ENCODE data around the gene F7. TPM values are rescaled to one million over a fixed set of nuclear protein-coding genes. Genes with fewer than 3 reads are reported as not detected.

F7 gene
- total and polyA plus RNA-seq, 2 of the 4 experiments (the other 2 are of a cell fraction): under 0.01 to 0.07 TPM

DNA sequence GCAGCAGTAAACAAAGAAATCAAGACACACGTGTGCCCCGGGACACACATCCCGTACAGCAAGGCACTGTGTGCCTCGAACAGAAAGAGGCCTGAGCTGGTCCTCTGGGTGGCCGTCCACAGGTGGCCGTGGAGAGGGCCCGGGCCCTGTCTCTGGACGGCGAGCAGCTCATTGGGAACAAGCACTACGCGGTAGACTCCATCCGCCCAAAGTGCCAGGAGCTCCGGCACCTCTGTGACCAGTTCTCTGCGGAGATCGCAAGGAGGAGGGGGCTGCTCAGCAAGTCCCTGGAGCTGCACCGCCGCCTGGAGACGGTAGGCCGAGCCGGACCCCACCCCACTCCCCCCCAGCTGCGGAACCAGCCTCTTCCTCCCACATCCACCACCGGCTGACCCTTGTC lies 30.7 kb upstream of the F7 start:
- Histone ChIP-seq H3K4me3 (ENCODE audit: insufficient read depth, low read depth, low read length) (no peak overlapping the region), H3K56ac (ENCODE audit: extremely low read depth, insufficient read depth, low read length) (no peak overlapping the region), H2BK20ac (ENCODE audit: low read depth, low read length) (no peak overlapping the region), H4K91ac (ENCODE audit: insufficient read depth, low read depth, low read length) (no peak overlapping the region), H3K9ac (ENCODE audit: low read depth, low read length) (no peak overlapping the region), H3K36me3 (ENCODE audit: control insufficient read depth, insufficient read depth, low read length) (no peaks in the 10 kb centered on the region), H2BK5ac (ENCODE audit: low read depth, low read length, poor library complexity, severe bottlenecking) (no peak overlapping the region), H2AFZ (replicated peaks; ENCODE audit: low read length, poor library complexity) (no peak overlapping the region), H3K9me3 (ENCODE audit: control insufficient read depth, insufficient read depth, low read length) (no peaks in the 10 kb centered on the region), H4K8ac (ENCODE audit: low read depth in 2 of 2, low read length in 2 of 2) (no peak overlapping the region), H2AK9ac (replicated peaks; ENCODE audit: low read depth, low read length, poor library complexity) (no peak overlapping the region), H2AK5ac (ENCODE audit: low read depth, low read length) (no peak overlapping the region), H3K27ac (ENCODE audit: insufficient read depth, low read length) (no peak overlapping the region), H3K9me1 (ENCODE audit: insufficient read depth, low read length) (no peaks in the 10 kb centered on the region), H4K5ac (ENCODE audit: low read depth, low read length) (no peak overlapping the region), H2BK15ac (ENCODE audit: low read depth, low read length) (no peak overlapping the region), H3K18ac (ENCODE audit: low read depth, low read length) (no peak overlapping the region), H3K79me1 (ENCODE audit: low read depth in 1 of 2, low read length in 2 of 2) (no peaks in the 10 kb centered on the region), H2BK120ac (ENCODE audit: low read depth, low read length) (no peak overlapping the region), H3K4me1 (ENCODE audit: control insufficient read depth, insufficient read depth, low read length) (no peaks in the 10 kb centered on the region; the same call in 1 of the 2 replicates), H3K27me3 (ENCODE audit: control insufficient read depth, insufficient read depth, low read length) (peaks cover 27% of the 10 kb centered on the region), H3K23ac (ENCODE audit: low read depth, low read length) (no peak overlapping the region), H3K4me2 (ENCODE audit: low read depth, low read length) (no peak overlapping the region), H3K14ac (replicated peaks; ENCODE audit: low read depth, low read length) (no peak overlapping the region), H4K20me1 (ENCODE audit: insufficient read depth, low read length) (no peaks in the 10 kb centered on the region), H3K4ac (ENCODE audit: low read depth, low read length) (no peak overlapping the region)
- in situ Hi-C loops (cut with MboI; ENCODE audit: low sequenced_read_pairs): no loop called here
- no TSS peak for BruUV-seq (replicated peaks)
- ChIA-PET CTCF (no interaction called here), POLR2A (ENCODE audit: unreplicated experiment) (no interaction called here)
- no peak for TF ChIP-seq MAZ (IDR thresholded peaks at IDR 0.05; ENCODE audit: borderline replicate concordance, low read depth, low read length)
- no peak for TF ChIP-seq NFE2L2 (IDR thresholded peaks at IDR 0.05; ENCODE audit: low read depth, low read length)
- TF ChIP-seq CHD1 (IDR thresholded peaks at IDR 0.05; ENCODE audit: low read depth, low read length): no peak
- TF ChIP-seq, protein P1, sequence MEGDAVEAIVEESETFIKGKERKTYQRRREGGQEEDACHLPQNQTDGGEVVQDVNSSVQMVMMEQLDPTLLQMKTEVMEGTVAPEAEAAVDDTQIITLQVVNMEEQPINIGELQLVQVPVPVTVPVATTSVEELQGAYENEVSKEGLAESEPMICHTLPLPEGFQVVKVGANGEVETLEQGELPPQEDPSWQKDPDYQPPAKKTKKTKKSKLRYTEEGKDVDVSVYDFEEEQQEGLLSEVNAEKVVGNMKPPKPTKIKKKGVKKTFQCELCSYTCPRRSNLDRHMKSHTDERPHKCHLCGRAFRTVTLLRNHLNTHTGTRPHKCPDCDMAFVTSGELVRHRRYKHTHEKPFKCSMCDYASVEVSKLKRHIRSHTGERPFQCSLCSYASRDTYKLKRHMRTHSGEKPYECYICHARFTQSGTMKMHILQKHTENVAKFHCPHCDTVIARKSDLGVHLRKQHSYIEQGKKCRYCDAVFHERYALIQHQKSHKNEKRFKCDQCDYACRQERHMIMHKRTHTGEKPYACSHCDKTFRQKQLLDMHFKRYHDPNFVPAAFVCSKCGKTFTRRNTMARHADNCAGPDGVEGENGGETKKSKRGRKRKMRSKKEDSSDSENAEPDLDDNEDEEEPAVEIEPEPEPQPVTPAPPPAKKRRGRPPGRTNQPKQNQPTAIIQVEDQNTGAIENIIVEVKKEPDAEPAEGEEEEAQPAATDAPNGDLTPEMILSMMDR (conservative IDR thresholded peaks at IDR 0.05; ENCODE audit: low read depth, low read length): no peak
- TF ChIP-seq POLR2A (IDR thresholded peaks at IDR 0.05; ENCODE audit: low read depth, low read length): no peak
- TF ChIP-seq RFX5 (IDR thresholded peaks at IDR 0.05; ENCODE audit: low read depth, low read length): no peak
- intact Hi-C loops (cut with micrococcal nuclease): no loop called here
- DNase-seq (no peak), ATAC-seq (ENCODE audit: low read depth) (no peak)
- dilution Hi-C loops (cut with HindIII; ENCODE audit: low sequenced_read_pairs, unreplicated experiment): no loop called here
- 78% methylated on average over 12 of the region's 22 CpGs; no CpG with 5 or more reads in 1 of the 2 experiments for WGBS, 2 experiments (ENCODE audit: extremely low coverage in 2 of 2, insufficient read length in 1 of 2)
